HepG2 (cell line): Measurements from ENCODE around the gene UXS1.

ENCODE experiments used
- EZH2 ChIP-seq: conservative IDR thresholded peaks from 2 replicates; pipeline ENCODE4 v1.6.1; 2012; ENCODE audit warnings: mild to moderate bottlenecking, low read depth, low read length, moderate library complexity
- JUND ChIP-seq: sonication (generic); formaldehyde crosslinking; IDR thresholded peaks from 2 replicates; pipeline ENCODE4 v1.8.0; 2022; ENCODE audit warnings: mild to moderate bottlenecking, missing genetic modification reagents
- KLF15 ChIP-seq: sonication (generic); formaldehyde crosslinking; IDR thresholded peaks from 2 replicates; pipeline ENCODE4 v1.8.1; 2023; ENCODE audit warnings: borderline replicate concordance, mild to moderate bottlenecking, inconsistent platforms, missing genetic modification reagents, mixed read lengths
- MNT ChIP-seq: fragments of 450-650 bp; IDR thresholded peaks from 2 replicates; pipeline ENCODE4 v1.6.1; 2016
- ZNF317 ChIP-seq: sonication (generic); formaldehyde crosslinking; IDR thresholded peaks from 2 replicates; pipeline ENCODE4 v1.5.0; 2020; ENCODE audit warnings: mild to moderate bottlenecking, missing genetic modification reagents
- ZNF354B ChIP-seq: sonication (generic); formaldehyde crosslinking; IDR thresholded peaks from 2 replicates; pipeline ENCODE4 v1.8.0; 2022; ENCODE audit warnings: mild to moderate bottlenecking, missing genetic modification reagents

GRCh38 chr2:106201661-106202060 lies 7.6 kb upstream of the UXS1 start:
- no peak for TF ChIP-seq ZNF354B (CRISPR knock-in tag)
- TF ChIP-seq KLF15: no peak
- no peak for TF ChIP-seq EZH2
- no peak for TF ChIP-seq JUND (CRISPR knock-in tag)
- TF ChIP-seq ZNF317: no peak
- TF ChIP-seq MNT: no peak
